GM21576 (cell line): ENCODE results near the gene PCDHB15.
"Not testable (repeated sequence)": the region's sequence is repeated elsewhere in the genome, so short reads cannot be mapped to it uniquely, and the experiment has no call there.

Experiments used
- ATAC-seq: cut with Tn5 transposase; IDR thresholded peaks from one replicate; pipeline ENCODE4 v1.9.1; 2021; ENCODE audit warnings: mild to moderate bottlenecking, moderate library complexity; ENCODE audit not compliant: unreplicated experiment

PCDHB15 gene

GRCh38 chr5:141245250-141245717 lies at the start of gene PCDHB15:
PCDHB15 (plus strand) TSS chr5:141245395; CDS start chr5:141245579, 184 bp downstream.
- ATAC-seq: no peak

GRCh38 chr5:141196363-141196762 lies 48.8 kb upstream of the PCDHB15 start:
- no peak for ATAC-seq

- ATAC-seq: no peak
Measured at GRCh38 chr5:141199359-141200235, 45.6 kb upstream of the PCDHB15 start, which contains the start of gene PCDHB11. PCDHB11 (plus strand) TSS chr5:141199627; CDS start chr5:141199775, 148 bp downstream.

GRCh38 chr5:141201126-141201525 lies 44.1 kb upstream of the PCDHB15 start:
- not testable (repeated sequence) for ATAC-seq

GRCh38 chr5:141201646-141202045 lies 43.5 kb upstream of the PCDHB15 start:
- not testable (repeated sequence) for ATAC-seq

- no peak for ATAC-seq
Measured at GRCh38 chr5:141208478-141208877, 36.7 kb upstream of the PCDHB15 start, which contains the start of gene PCDHB12. PCDHB12 (plus strand) TSS chr5:141208719; CDS start chr5:141208908, 189 bp downstream.

- not testable (repeated sequence) for ATAC-seq
Measured at GRCh38 chr5:141210281-141210680, 34.9 kb upstream of the PCDHB15 start.

- not testable (repeated sequence) for ATAC-seq
Measured at GRCh38 chr5:141210849-141211248, 34.3 kb upstream of the PCDHB15 start.

- ATAC-seq: not testable (repeated sequence)
Measured at GRCh38 chr5:141213656-141214339, 31.4 kb upstream of the PCDHB15 start, which contains the start of gene PCDHB13. PCDHB13 (plus strand) TSS chr5:141213919; CDS start chr5:141214124, 205 bp downstream.

- ATAC-seq: not testable (repeated sequence)
Measured at GRCh38 chr5:141214583-141214982, 30.6 kb upstream of the PCDHB15 start.

GRCh38 chr5:141215504-141215903 lies 29.7 kb upstream of the PCDHB15 start:
- ATAC-seq: not testable (repeated sequence)

GRCh38 chr5:141216035-141216434 lies 29.2 kb upstream of the PCDHB15 start:
- ATAC-seq: not testable (repeated sequence)

- ATAC-seq: no peak
Measured at GRCh38 chr5:141223112-141223783, 21.9 kb upstream of the PCDHB15 start, which contains the start of gene PCDHB14. PCDHB14 (plus strand) TSS chr5:141223343; CDS start chr5:141223506, 163 bp downstream.

GRCh38 chr5:141224844-141225243 lies 20.4 kb upstream of the PCDHB15 start:
- ATAC-seq: not testable (repeated sequence)

- not testable (repeated sequence) for ATAC-seq
Measured at GRCh38 chr5:141225421-141225820, 19.8 kb upstream of the PCDHB15 start.

- no peak for ATAC-seq
Measured at GRCh38 chr5:141234109-141234667, 11.0 kb upstream of the PCDHB15 start.

- ATAC-seq: not testable (repeated sequence)
Measured at GRCh38 chr5:141235922-141236321, 9.3 kb upstream of the PCDHB15 start.

GRCh38 chr5:141236516-141237313 lies 8.5 kb upstream of the PCDHB15 start:
- no peak for ATAC-seq

- ATAC-seq: no peak
Measured at GRCh38 chr5:141241496-141241895, 3.7 kb upstream of the PCDHB15 start.
